GM12891 (cell line): Measurements from ENCODE around the gene PPHLN1.

Experiments
- POLR2A ChIP-seq: IDR thresholded peaks from 2 replicates; pipeline ENCODE4 v1.6.1; 2011; ENCODE audit warnings: low read depth, low read length, control low read depth
- POLR2AphosphoS5 ChIP-seq: IDR thresholded peaks from 2 replicates; pipeline ENCODE4 v1.6.1; 2011; ENCODE audit warnings: low read depth, low read length, control low read depth

GRCh38 chr12:42446761-42447160 is 120.8 kb downstream of the PPHLN1 start:
- TF ChIP-seq POLR2A: no peak
- TF ChIP-seq POLR2AphosphoS5: no peak
